GM13977 (cell line): ENCODE data around the gene FOXN3.

Experiments used
- DNase-seq: peaks from one replicate; pipeline ENCODE4 v3.0.0; 2012; ENCODE audit warnings: low spot score
- CTCF ChIP-seq: IDR thresholded peaks from 2 replicates; pipeline ENCODE4 v1.5.1; 2012; ENCODE audit warnings: mild to moderate bottlenecking, control low read depth; ENCODE audit not compliant: insufficient read depth; ENCODE audit errors: extremely low read depth, missing control alignments
- in situ Hi-C: fragments of 300-500 bp; cut with MboI; formaldehyde crosslinking; loops from one replicate; pipeline ENCODE4 v1.12.0; 2022; ENCODE audit warnings: low sequenced_read_pairs, low pct_unique_long_range_greater_than_20kb, mixed read lengths, inconsistent platforms; ENCODE audit not compliant: unreplicated experiment

Gene FOXN3

DNA sequence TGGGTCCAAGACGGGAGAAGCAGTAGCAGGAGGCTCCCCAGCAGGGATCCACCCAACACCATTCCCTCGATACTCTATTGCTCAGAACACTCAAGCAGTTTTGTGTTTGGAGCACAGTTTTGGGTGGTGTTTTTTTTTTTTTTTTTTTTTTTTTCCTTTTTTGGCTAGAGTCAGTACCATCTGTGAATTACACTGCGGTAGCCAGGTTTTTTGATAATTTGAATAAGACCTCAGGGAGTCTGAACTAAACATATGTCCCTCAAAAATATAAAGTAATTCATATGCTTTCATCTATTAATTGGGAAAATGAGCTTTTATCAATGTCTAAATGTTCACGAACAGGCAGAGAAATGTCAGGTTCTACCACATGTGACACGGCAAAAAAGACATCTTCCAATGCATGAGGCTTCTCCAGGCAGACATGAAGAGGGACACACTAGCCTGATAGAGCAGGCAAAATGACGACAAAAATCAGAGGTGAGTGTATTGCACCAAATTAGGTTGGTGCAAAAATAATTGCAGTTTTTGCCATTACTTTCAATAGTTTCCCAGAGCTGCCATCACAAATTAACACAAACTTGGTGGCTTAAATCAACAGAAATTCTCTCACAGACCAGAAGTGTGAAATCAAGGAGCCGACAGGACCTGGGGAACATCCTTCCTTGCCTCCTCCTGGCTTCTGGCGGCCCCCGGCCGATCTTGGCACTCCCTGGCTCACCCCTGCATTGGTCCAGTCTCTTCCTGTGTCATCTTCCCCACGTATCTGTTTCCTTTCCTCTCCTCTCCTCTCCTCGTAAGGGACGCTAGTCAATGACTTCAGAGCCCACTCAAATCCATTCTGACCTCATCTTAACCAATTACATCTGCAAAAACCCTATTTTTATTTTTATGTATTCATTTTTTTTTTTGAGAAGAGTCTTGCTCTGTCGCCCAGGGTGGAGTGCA is 33.9 kb downstream of the FOXN3 start:
- no peak for TF ChIP-seq CTCF
- no peak for DNase-seq
- in situ Hi-C loops, result no loop called here

DNA sequence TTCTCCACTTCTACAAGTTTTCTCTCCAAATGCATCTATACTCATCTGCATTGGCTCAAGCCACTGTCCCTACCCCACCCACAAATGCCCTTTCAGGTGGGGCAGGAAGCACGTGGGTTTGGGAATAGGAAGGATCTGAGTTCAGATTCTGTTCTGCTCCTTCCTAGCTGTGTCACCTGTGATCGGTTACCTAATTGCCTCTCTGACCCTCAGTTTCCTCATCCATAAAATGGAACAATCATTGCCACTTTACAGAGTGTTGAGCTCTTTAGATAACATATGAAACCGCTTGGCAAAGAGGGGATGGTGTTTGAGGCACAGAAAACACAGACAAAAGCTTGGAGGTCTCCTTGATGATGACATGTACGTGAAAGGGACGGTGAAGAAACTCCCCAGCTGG is 34.5 kb downstream of the FOXN3 start:
- no peak for DNase-seq
- in situ Hi-C loops, result no loop called here
- no peak for TF ChIP-seq CTCF

DNA sequence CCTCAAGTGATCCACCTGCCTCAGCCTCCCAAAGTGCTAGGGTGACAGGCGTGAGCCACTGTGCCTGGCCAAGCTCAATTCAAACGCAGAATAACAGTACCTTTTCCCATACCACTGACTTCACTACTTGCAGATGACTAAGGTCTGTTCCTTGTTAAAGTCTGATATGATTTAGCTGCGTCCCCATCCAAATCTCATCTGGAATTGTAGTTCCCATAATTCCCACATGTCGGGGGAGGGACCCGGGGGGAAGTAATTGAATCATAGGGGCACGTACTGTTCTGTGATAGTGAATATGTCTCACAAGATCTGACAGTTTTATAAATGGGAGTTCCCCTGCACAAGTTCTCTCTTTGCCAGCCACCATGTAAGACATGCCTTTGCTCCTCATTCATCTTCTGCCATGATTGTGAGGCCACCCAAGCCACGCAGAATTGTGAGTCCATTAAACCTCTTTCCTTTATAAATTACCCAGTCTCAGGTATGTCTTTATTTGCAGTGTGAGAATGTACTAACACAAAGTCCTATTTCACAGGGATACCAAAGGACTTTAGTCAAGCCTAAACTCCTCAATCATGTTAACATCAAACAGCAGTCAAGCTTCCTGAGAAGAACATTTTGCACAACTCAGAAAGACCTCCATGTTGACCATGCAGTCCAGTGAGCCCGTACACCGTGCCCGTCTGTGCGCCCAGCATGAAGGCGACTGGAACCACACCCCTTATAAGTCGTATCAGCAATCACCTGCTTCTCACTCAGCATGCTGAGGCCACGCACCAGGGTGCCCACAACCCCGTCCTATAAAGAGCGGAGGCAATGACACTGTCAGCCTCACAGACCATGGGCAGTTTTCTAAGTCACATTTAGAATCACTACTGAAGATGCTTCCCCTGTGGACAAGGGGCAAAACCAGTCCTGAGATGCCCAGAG is 36.9 kb downstream of the FOXN3 start:
- in situ Hi-C loops, result no loop called here
- no peak for DNase-seq
- no peak for TF ChIP-seq CTCF

GRCh38 chr14:89379006-89379405 is 38.0 kb downstream of the FOXN3 start:
- in situ Hi-C loops, result no loop called here
- TF ChIP-seq CTCF, result no peak
- DNase-seq, result no peak

DNA sequence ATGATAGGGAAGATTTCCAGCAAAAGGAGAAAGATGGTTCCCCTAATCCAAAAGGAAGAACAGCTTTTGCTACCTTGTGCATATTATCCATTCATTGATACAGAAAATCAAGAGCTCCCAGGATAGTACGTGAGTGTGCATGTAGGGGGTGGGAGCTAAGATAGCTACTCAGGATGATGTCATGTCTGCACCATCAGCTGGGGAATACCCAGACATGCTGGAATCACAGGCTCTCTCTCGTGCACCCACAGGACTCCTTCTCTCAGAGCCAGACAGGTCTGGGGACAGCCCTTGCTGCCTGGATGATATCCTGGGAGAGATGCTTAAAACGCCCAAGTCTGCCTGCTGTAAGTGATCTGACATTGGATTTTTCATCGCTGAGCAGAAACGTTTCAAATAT is 38.9 kb downstream of the FOXN3 start:
- DNase-seq, result peak; percentile 37
- no peak for TF ChIP-seq CTCF
- in situ Hi-C loops, result no loop called here

DNA sequence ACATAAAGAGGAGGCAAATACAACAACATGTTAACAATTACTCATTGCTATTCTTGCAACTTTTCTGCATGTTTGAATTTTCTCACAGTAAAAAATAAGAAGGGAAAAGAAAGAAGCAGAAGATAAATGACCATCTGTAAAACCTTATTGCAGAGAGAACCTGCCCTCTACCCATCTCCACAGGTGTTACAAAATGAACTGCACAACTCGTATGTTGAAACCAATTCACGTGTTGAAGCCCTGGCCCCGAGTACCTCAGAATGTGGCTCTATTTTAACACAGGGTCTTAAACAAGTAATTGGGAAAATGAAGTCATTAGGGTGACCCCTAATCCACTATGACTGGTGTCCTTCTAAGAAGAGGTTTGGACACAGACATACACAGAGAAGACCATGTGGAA is 39.5 kb downstream of the FOXN3 start:
- no peak for DNase-seq
- no peak for TF ChIP-seq CTCF
- in situ Hi-C loops, result no loop called here
